Measurements from ENCODE around the gene GPR146.

Gene GPR146

GRCh38 chr7:1104516-1105179, 60.3 kb downstream of the GPR146 start:
- DNase-seq (ENCODE audit: low spot score): no peak
- in situ Hi-C loops (cut with MboI; ENCODE audit: low pct_unique_long_range_greater_than_20kb, low sequenced_read_pairs, unreplicated experiment): no loop called here
- TF ChIP-seq CTCF (IDR thresholded peaks at IDR 0.05; ENCODE audit: extremely low read depth, insufficient read depth, missing control alignments): no peak

GRCh38 chr7:1105189-1105588, 60.8 kb downstream of the GPR146 start:
- in situ Hi-C loops (cut with MboI; ENCODE audit: low pct_unique_long_range_greater_than_20kb, low sequenced_read_pairs, unreplicated experiment): no loop called here
- peak; percentile 87 for DNase-seq (ENCODE audit: low spot score)
- no peak for TF ChIP-seq CTCF (IDR thresholded peaks at IDR 0.05; ENCODE audit: extremely low read depth, insufficient read depth, missing control alignments)

GRCh38 chr7:1106063-1106792, 61.9 kb downstream of the GPR146 start:
- in situ Hi-C loops (cut with MboI; ENCODE audit: low pct_unique_long_range_greater_than_20kb, low sequenced_read_pairs, unreplicated experiment): no loop called here
- no peak for TF ChIP-seq CTCF (IDR thresholded peaks at IDR 0.05; ENCODE audit: extremely low read depth, insufficient read depth, missing control alignments)
- no peak for DNase-seq (ENCODE audit: low spot score)

GRCh38 chr7:1106793-1107421, 62.6 kb downstream of the GPR146 start:
- in situ Hi-C loops (cut with MboI; ENCODE audit: low pct_unique_long_range_greater_than_20kb, low sequenced_read_pairs, unreplicated experiment): no loop called here
- no peak for TF ChIP-seq CTCF (IDR thresholded peaks at IDR 0.05; ENCODE audit: extremely low read depth, insufficient read depth, missing control alignments)
- DNase-seq (ENCODE audit: low spot score): no peak

- no peak for TF ChIP-seq CTCF (IDR thresholded peaks at IDR 0.05; ENCODE audit: extremely low read depth, insufficient read depth, missing control alignments)
- in situ Hi-C loops (cut with MboI; ENCODE audit: low pct_unique_long_range_greater_than_20kb, low sequenced_read_pairs, unreplicated experiment): no loop called here
- no peak for DNase-seq (ENCODE audit: low spot score)
Observed at GRCh38 chr7:1108264-1108920, 64.0 kb downstream of the GPR146 start.

All from GM13977 (cell line).